WTC11 (cell line): ENCODE results near the gene DUS1L.

ENCODE experiments used
- CTCF ChIP-seq: fragments of 200-600 bp; IDR thresholded peaks from 2 replicates; pipeline ENCODE4 v1.8.0; 2022; ENCODE audit warnings: antibody characterized with exemption
- IRF1 ChIP-seq: sonication (generic); formaldehyde crosslinking; IDR thresholded peaks from 2 replicates; pipeline ENCODE4 v1.8.0; 2023; ENCODE audit warnings: missing genetic modification reagents

- TF ChIP-seq CTCF (no peak), IRF1 (CRISPR knock-in tag) (no peak)
These were observed 31.1 kb downstream of the DUS1L start for GRCh38 chr17:82034371-82035011.
